Keratinocyte (primary cell): ENCODE data around the gene ARID1B. TPM values are rescaled to one million over a fixed set of nuclear protein-coding genes. Genes with fewer than 3 reads are reported as not detected.

Experiments used
- DNase-seq: peaks from one replicate; pipeline ENCODE4 v3.0.0-alpha.2; 2011; ENCODE audit warnings: low read depth, missing footprints, low spot score
- FAIRE-seq: peaks from 2 replicates; lab custom pipeline; 2011; peaks lifted over from hg19 to GRCh38; lab: Jason Lieb, UNC
- H2AFZ ChIP-seq: 2 replicates; pipeline ENCODE4 v1.6.0; 2012; ENCODE audit warnings: low read length, control low read depth, inconsistent platforms; ENCODE audit not compliant: control insufficient read depth
- H3K27ac ChIP-seq: 2 replicates; pipeline ENCODE4 v1.5.1; 2011; ENCODE audit warnings: low read length; ENCODE audit not compliant: control insufficient read depth, insufficient read depth
- H3K27me3 ChIP-seq: 3 replicates; pipeline ENCODE4 v1.6.0; 2011; ENCODE audit warnings: low read length; ENCODE audit not compliant: control insufficient read depth, insufficient read depth; ENCODE audit errors: extremely low read depth
- H3K36me3 ChIP-seq, 2 experiments: 2 replicates in 1 of 2; 3 replicates in 1 of 2; pipeline ENCODE4 v1.5.1; 2011; ENCODE audit warnings: low read length in 2 of 2, mild to moderate bottlenecking in 1 of 2; ENCODE audit not compliant: control insufficient read depth in 2 of 2, insufficient read depth in 2 of 2; ENCODE audit errors: extremely low read depth in 1 of 2
- H3K4me1 ChIP-seq: 3 replicates; pipeline ENCODE4 v1.5.1; 2011; ENCODE audit warnings: low read length; ENCODE audit not compliant: control insufficient read depth, insufficient read depth; ENCODE audit errors: extremely low read depth
- H3K4me2 ChIP-seq: 3 replicates; pipeline ENCODE4 v1.6.0; 2011; ENCODE audit warnings: low read depth, low read length; ENCODE audit not compliant: control insufficient read depth, insufficient read depth; ENCODE audit errors: extremely low read depth
- H3K4me3 ChIP-seq, 3 experiments: fragments of 200-600 bp in 1 of 3; sonication (generic) in 1 of 3; 2 replicates in 2 of 3; 3 replicates in 1 of 3; pipeline ENCODE4 v1.5.1; 2011 to 2016; ENCODE audit warnings: low read length in 3 of 3, mild to moderate bottlenecking in 3 of 3, control low read depth in 2 of 3, inconsistent platforms in 1 of 3, low read depth in 1 of 3, mixed read lengths in 1 of 3, mixed run types in 1 of 3, moderate library complexity in 1 of 3; ENCODE audit not compliant: control insufficient read depth in 2 of 3, insufficient read depth in 2 of 3; ENCODE audit errors: extremely low read depth in 1 of 3
- H3K79me2 ChIP-seq: 2 replicates; pipeline ENCODE4 v1.6.0; 2012; ENCODE audit warnings: low read length; ENCODE audit not compliant: control insufficient read depth, insufficient read depth
- H3K9ac ChIP-seq: 3 replicates; pipeline ENCODE4 v1.6.0; 2011; ENCODE audit warnings: low read length; ENCODE audit not compliant: control insufficient read depth, insufficient read depth; ENCODE audit errors: extremely low read depth
- H3K9me1 ChIP-seq: 3 replicates; pipeline ENCODE4 v1.6.0; 2011; ENCODE audit warnings: low read length; ENCODE audit not compliant: control insufficient read depth, insufficient read depth; ENCODE audit errors: extremely low read depth
- H3K9me3 ChIP-seq: 2 replicates; pipeline ENCODE4 v1.5.1; 2012; ENCODE audit warnings: low read depth, low read length; ENCODE audit not compliant: control insufficient read depth
- H4K20me1 ChIP-seq: 3 replicates; pipeline ENCODE4 v1.6.0; 2011; ENCODE audit warnings: low read length; ENCODE audit not compliant: control insufficient read depth, insufficient read depth; ENCODE audit errors: extremely low read depth
- CTCF ChIP-seq, 3 experiments: IDR thresholded peaks in 1 of 3; conservative IDR thresholded peaks in 1 of 3; optimal IDR thresholded peaks in 1 of 3; 2 replicates in 2 of 3; 3 replicates in 1 of 3; pipeline versions ENCODE3 to v1.5.1; 2011; ENCODE audit warnings: low read length in 3 of 3, mild to moderate bottlenecking in 3 of 3, moderate library complexity in 2 of 3, control low read depth in 1 of 3, inconsistent platforms in 1 of 3; ENCODE audit not compliant: insufficient read depth in 2 of 3; ENCODE audit errors: extremely low read depth in 1 of 3
- EZH2 ChIP-seq: IDR thresholded peaks from one replicate; pipeline ENCODE4 v1.6.1; 2012; ENCODE audit warnings: inconsistent platforms, mild to moderate bottlenecking, low read length, moderate library complexity
- dilution Hi-C: fragments of 300-500 bp; cut with MboI; formaldehyde crosslinking; loops from one replicate; pipeline ENCODE4 v1.7.0; 2020; ENCODE audit warnings: low sequenced_read_pairs; ENCODE audit not compliant: extremely low pct_ligation_motif_present
- polyA plus RNA-seq, 5 experiments: library from polyadenylated mRNA; depleted of rRNA in 3 of 5; stranded (reverse) in 3 of 5; stranded (forward) in 1 of 5; unstranded in 1 of 5; fragments of >200 nt; gene quantifications; 1 replicate in 1 of 5; 2 replicates in 3 of 5; 3 replicates in 1 of 5; pipeline versions ENCODE4 v1.2.1 to v1.2.3, GENCODE V29; 2011 to 2012; ENCODE audit warnings: missing spikeins in 2 of 5, low read depth in 1 of 5, low replicate concordance in 1 of 5

Gene ARID1B
- polyA plus RNA-seq, 1 donor (not counting 4 experiments of a cell fraction or from before 2014, with no cell fraction given) = 14.9 TPM

GRCh38 chr6:157246771-157247484, 469.8 kb downstream of the ARID1B start:
- Histone ChIP-seq H4K20me1 (no peaks in the 10 kb centered on the region), H3K4me1 (no peaks in the 10 kb centered on the region), H3K9me1 (no peaks in the 10 kb centered on the region), H3K9me3 (no peaks in the 10 kb centered on the region), H3K79me2 (no peaks in the 10 kb centered on the region), H3K27me3 (peaks cover 13% of the 10 kb centered on the region), H3K36me3 (no peaks in the 10 kb centered on the region), H3K9ac (no peak overlapping the region), H3K27ac (no peak overlapping the region), H2AFZ (no peak overlapping the region), H3K4me2 (no peak overlapping the region), H3K4me3 (no peak overlapping the region)
- DNase-seq = no peak
- TF ChIP-seq EZH2 (no peak), CTCF (optimal IDR thresholded peaks at IDR 0.05 in 1 of 3, IDR thresholded peaks at IDR 0.05 in 1 of 3, conservative IDR thresholded peaks at IDR 0.05 in 1 of 3; ENCODE audit: extremely low read depth in 1 of 3, insufficient read depth in 2 of 3, low read length in 3 of 3) (no peak)
- FAIRE-seq = no peak
- dilution Hi-C loops = no loop called here

GRCh38 chr6:157248264-157248663, 471.1 kb downstream of the ARID1B start:
- Histone ChIP-seq H3K79me2 (no peaks in the 10 kb centered on the region), H3K9me1 (no peaks in the 10 kb centered on the region), H3K27me3 (peaks cover 9% of the 10 kb centered on the region), H3K4me1 (no peaks in the 10 kb centered on the region), H3K4me3 (no peak overlapping the region), H3K4me2 (no peak overlapping the region), H2AFZ (no peak overlapping the region), H3K9me3 (no peaks in the 10 kb centered on the region), H3K36me3 (no peaks in the 10 kb centered on the region), H3K9ac (no peak overlapping the region), H4K20me1 (no peaks in the 10 kb centered on the region), H3K27ac (no peak overlapping the region)
- DNase-seq (no peak), FAIRE-seq (no peak)
- no peak for TF ChIP-seq EZH2
- dilution Hi-C loops = no loop called here
